GM18498 (cell line): ENCODE results near the gene RADIL.
"Not testable (repeated sequence)": the region's sequence is repeated elsewhere in the genome, so short reads cannot be mapped to it uniquely, and the experiment has no call there.

Source experiments
- ATAC-seq: cut with Tn5 transposase; IDR thresholded peaks from one replicate; pipeline ENCODE4 v1.9.1; 2021; ENCODE audit warnings: mild to moderate bottlenecking, moderate library complexity; ENCODE audit not compliant: unreplicated experiment

Gene RADIL

GRCh38 chr7:4794171-4794570, 89.3 kb downstream of the RADIL start:
- ATAC-seq = not testable (repeated sequence)

GRCh38 chr7:4793385-4793993, 90.0 kb downstream of the RADIL start:
- ATAC-seq = not testable (repeated sequence)

- no peak for ATAC-seq
These were observed 90.9 kb downstream of the RADIL start for GRCh38 chr7:4792537-4793126.

GRCh38 chr7:4791738-4792536, 91.6 kb downstream of the RADIL start:
- no peak for ATAC-seq

GRCh38 chr7:4791101-4791737, 92.3 kb downstream of the RADIL start:
- ATAC-seq = no peak

- ATAC-seq = no peak
These were observed 93.0 kb downstream of the RADIL start for GRCh38 chr7:4790516-4790991.

GRCh38 chr7:4790078-4790465, 93.4 kb downstream of the RADIL start:
- ATAC-seq = no peak

- no peak for ATAC-seq
These were observed 94.1 kb downstream of the RADIL start for GRCh38 chr7:4789194-4790077.

GRCh38 chr7:4788627-4789189, 94.8 kb downstream of the RADIL start:
- ATAC-seq = no peak

- no peak for ATAC-seq
These were observed 95.4 kb downstream of the RADIL start for GRCh38 chr7:4787947-4788626.

GRCh38 chr7:4787541-4787940, 96.0 kb downstream of the RADIL start:
- ATAC-seq = no peak

GRCh38 chr7:4786015-4786414, 97.5 kb downstream of the RADIL start:
- no peak for ATAC-seq

- ATAC-seq = no peak
These were observed 98.1 kb downstream of the RADIL start for GRCh38 chr7:4785371-4785770.

- ATAC-seq = no peak
These were observed 98.7 kb downstream of the RADIL start for GRCh38 chr7:4784799-4785198.

- no peak for ATAC-seq
These were observed 99.7 kb downstream of the RADIL start for GRCh38 chr7:4783762-4784351.

- no peak for ATAC-seq
These were observed 100.2 kb downstream of the RADIL start for GRCh38 chr7:4783292-4783652.

GRCh38 chr7:4782333-4783291, 100.9 kb downstream of the RADIL start:
- no peak for ATAC-seq

- ATAC-seq = no peak
These were observed 102.0 kb downstream of the RADIL start for GRCh38 chr7:4781366-4782069.
